ENCODE data around the gene KRTAP5-1. TPM values are rescaled to one million over a fixed set of nuclear protein-coding genes. Genes with fewer than 3 reads are reported as not detected.
"Not testable (repeated sequence)": the region's sequence is repeated elsewhere in the genome, so short reads cannot be mapped to it uniquely, and the experiment has no call there.

Gene KRTAP5-1
- total RNA-seq, 4 donors from 2014 or later: not detected

DNA sequence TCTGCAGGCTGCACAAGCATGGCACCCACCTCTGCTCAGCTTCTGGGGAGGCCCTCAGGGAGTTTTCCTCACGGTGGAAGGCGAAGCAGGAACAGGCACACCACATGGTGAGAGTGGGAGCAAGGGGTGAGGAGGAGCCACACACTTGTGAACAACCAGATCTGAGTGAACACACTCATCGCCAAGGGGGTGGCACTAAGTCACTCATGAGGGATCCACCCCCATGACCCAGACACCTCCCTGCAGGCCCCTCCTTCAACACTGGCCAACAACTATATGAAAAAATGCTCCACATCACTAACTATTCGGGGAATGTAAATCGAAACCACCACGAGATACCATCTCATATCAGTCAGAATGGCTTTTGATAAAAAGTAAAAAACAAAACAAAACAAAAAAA is 13.7 kb upstream of the KRTAP5-1 start:
- TF ChIP-seq, protein P1, sequence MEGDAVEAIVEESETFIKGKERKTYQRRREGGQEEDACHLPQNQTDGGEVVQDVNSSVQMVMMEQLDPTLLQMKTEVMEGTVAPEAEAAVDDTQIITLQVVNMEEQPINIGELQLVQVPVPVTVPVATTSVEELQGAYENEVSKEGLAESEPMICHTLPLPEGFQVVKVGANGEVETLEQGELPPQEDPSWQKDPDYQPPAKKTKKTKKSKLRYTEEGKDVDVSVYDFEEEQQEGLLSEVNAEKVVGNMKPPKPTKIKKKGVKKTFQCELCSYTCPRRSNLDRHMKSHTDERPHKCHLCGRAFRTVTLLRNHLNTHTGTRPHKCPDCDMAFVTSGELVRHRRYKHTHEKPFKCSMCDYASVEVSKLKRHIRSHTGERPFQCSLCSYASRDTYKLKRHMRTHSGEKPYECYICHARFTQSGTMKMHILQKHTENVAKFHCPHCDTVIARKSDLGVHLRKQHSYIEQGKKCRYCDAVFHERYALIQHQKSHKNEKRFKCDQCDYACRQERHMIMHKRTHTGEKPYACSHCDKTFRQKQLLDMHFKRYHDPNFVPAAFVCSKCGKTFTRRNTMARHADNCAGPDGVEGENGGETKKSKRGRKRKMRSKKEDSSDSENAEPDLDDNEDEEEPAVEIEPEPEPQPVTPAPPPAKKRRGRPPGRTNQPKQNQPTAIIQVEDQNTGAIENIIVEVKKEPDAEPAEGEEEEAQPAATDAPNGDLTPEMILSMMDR (IDR thresholded peaks at IDR 0.05): no peak
- DNase-seq (ENCODE audit: low spot score) (no peak), ATAC-seq (ENCODE audit: low FRiP score) (no peak)

DNA sequence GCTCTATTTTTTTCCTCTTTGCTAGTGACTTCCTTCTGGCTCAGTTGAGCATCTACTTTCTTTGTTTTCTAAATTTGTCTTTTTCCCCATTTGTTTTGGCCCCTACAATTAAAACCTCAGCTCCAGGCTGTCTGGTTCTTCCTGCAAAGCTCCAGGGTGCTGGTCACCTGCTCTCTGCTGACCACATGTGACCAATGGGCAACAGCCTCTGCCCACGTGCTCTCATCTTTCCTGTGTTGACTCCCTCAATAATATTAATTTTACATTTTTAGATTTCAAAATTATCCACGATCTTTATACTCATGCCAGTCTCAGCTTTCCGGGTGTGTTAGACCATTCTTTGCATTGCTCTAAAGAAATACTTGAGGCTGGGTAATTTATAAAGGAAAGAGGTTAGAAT is 13.3 kb upstream of the KRTAP5-1 start:
- not testable (repeated sequence) for DNase-seq (ENCODE audit: low spot score); ATAC-seq (ENCODE audit: low FRiP score)

DNA sequence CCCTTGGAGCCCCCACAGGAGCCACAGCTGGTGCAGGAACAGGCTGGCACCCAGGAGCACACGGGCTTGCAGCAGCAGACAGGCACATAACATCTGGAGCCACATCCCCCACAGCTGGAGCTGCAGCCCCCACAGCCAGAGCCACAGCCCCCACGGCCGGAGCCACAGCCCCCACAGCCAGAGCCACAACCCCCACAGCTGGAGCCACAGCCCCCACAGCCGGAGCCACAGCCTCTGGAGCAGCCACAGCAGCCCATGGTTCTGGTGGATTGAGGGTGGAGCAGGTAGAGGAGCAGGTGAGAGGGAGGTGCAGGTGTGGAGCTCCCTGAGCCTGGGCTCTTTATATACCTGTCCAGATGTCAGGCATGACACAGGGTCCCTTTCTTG is 12.9 kb upstream of the KRTAP5-1 start, which contains the start of gene KRTAP5-2:
Gene KRTAP5-2, minus strand, starts transcription at position 301 of the 387 bp plus-strand sequence. Its CDS starts 44 bp downstream, at position 257.
- no peak for ATAC-seq (ENCODE audit: low FRiP score)
- TF ChIP-seq, protein P1 (IDR thresholded peaks at IDR 0.05): no peak
- DNase-seq (ENCODE audit: low spot score): no peak

DNA sequence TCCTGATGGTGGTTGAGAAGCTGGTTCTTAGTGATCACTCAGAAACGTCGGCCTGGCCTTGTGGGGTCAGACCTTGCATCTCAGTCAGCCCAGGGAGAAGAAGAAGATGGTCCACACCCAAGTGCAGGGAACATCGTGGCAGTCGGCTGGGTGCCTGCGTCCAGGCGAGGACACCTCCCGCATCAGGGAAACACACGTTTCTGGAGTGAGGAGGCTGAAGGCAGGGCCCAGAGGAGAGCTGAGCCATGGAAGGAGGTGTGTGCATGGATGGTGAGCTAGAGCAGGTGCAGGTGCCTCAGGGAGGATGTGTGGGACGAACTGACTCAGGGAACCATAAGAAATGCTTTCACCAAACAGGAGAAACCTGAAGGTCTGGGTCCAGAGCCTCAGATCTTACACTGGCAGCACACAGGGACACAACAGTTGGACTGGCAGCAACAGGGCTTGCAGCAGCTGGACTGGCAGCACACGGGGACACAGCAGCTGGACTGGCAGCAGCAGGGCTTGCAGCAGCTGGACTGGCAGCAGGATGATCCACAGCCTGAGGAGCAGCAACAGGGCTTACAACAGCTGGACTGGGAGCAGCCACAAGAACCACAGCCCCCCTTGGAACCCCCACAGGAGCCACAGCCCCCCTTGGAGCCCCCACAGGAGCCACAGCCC is 12.4 kb upstream of the KRTAP5-1 start:
- TF ChIP-seq, protein P1 (IDR thresholded peaks at IDR 0.05): no peak
- ATAC-seq (ENCODE audit: low FRiP score) (no peak), DNase-seq (ENCODE audit: low spot score) (no peak)

DNA sequence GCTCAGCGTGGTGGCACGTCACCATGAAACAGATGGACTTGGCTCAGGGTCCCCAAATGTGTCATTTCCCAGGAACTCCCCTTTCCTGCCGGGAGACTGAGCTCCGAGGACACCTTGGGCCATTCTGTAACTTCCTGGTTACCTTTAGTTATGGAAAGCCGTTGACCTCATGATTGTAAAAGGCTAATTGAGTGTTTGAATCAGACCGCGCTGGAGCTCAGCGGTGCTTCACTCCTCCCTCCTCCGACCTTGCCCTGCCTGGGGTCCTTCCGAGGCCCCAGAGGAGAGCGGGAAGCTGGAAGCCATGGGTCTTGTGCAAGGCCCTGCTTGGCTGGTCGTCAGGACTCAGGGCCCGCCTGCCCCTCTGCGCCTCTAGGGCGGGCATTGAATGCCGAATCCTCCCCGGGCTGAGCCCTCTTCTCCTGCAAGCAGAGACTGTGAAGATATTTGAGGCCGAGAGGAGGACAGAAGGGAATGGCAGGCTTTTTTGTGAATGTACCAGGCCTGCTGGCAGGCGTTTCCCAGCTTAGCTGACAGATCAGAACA is 11.6 kb upstream of the KRTAP5-1 start:
- not testable (repeated sequence) for ATAC-seq (ENCODE audit: low FRiP score)

DNA sequence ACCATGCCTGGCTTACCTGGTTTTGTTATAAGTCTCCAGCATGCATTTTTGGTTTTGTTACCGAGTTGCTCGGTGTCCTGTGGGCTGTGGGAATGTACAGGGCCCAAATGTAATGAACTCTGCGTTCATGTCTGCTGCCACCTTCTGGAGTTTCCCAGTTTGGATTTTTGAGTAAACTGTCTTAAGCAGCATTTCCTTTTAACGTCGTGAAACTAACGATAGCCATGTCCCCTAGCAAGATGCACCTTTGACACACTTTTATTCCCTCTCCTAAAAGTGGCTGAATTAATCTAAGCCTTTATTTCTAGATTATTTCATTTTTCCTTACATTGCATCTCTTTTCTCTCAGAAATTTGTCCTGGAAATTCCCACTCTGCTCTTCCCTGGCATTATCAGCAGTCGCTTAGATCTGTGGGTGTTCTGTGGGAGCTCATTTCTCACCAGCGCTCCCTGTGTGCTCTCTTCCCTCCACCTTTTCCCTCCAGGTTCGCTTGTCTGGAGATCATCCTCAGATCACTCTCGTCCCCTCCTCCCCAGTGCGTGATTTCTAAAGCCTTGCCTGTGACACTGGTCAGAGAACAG is 11.0 kb upstream of the KRTAP5-1 start:
- DNase-seq (ENCODE audit: low spot score); ATAC-seq (ENCODE audit: low FRiP score): not testable (repeated sequence)

More for the DNA sequence above, 11.6 kb upstream of the KRTAP5-1 start:
- not testable (repeated sequence) for DNase-seq (ENCODE audit: low spot score)

DNA sequence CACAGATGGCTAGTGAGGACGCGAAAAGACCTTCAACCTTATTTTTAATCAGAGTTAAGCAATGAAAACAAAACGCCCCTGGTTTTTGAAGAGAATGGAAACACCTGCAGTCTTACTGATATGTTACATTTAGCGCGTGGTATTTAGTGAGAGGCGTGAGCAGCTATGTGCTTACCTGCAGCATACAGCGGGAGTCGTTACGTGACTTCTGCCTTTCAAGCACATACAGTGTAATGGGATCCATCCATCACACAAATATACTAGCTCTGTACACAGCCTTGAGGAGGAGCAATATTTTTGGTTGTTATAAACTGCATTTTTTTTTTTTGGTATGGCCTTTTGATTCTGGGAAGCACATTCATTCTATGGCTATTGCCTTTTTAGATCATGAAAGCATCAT is 7.5 kb upstream of the KRTAP5-1 start:
- no peak for ATAC-seq (ENCODE audit: low FRiP score)
- no peak for DNase-seq (ENCODE audit: low spot score)

DNA sequence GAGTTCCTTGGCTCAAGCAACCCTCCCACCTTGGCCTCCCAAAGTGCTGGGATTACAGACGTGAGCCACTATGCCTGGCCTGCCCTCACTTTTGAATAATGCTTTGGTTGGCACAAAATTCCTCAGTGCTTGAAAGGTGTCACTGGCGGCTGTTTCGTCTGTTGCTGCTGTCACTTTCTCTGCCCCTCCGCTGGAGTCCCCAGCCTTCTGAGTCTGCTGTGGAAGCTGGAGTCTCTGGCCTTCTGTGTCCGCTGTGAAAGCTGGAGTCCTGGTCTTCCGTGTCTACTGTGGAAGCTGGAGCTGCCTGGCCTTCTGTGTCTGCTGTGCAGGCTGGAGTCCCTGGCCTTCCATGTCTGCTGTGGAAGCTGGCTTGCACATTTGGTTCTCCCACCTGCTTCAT is 4.9 kb upstream of the KRTAP5-1 start:
- no peak for DNase-seq (ENCODE audit: low spot score)
- ATAC-seq (ENCODE audit: low FRiP score): no peak

More for the DNA sequence above, 7.5 kb upstream of the KRTAP5-1 start:
- TF ChIP-seq, protein P1 (IDR thresholded peaks at IDR 0.05): no peak

DNA sequence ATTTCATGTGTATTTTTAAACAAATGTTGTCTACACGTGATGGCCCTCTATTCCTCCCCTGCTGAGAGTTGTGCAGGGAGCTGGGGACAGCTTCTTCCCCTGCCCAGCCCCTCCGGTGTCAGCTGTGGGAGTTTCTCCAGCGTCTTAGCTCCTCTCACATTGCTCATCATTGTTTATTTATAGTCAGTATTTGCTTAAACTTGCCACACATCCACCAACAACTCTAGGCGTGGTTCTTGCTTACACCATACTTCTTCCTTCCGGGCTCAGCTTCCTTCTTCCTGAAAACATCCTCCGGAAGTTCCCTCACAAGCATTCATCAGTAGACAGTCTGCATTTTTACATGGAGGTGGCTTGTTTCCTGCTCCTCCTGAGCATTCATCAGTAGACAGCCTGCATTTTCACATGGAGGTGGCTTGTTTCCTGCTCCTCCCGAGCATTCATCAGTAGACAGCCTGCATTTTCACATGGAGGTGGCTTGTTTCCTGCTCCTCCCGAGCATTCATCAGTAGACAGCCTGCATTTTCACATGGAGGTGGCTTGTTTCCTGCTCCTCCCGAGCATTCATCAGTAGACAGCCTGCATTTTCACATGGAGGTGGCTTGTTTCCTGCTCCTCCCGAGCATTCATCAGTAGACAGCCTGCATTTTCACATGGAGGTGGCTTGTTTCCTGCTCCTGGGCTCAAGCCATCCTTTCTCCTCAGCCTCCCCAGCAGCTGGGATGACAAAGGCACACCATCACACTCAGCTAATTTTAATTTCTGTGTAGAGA is 4.3 kb upstream of the KRTAP5-1 start:
- DNase-seq (ENCODE audit: low spot score); ATAC-seq (ENCODE audit: low FRiP score): not testable (repeated sequence)

More for the DNA sequence above, 4.9 kb upstream of the KRTAP5-1 start:
- TF ChIP-seq, protein P1 (IDR thresholded peaks at IDR 0.05): no peak

All from omental fat pad (tissue), 4 donors.